ENCODE measurements around the gene TTC7B.

The TTC7B gene

DNA sequence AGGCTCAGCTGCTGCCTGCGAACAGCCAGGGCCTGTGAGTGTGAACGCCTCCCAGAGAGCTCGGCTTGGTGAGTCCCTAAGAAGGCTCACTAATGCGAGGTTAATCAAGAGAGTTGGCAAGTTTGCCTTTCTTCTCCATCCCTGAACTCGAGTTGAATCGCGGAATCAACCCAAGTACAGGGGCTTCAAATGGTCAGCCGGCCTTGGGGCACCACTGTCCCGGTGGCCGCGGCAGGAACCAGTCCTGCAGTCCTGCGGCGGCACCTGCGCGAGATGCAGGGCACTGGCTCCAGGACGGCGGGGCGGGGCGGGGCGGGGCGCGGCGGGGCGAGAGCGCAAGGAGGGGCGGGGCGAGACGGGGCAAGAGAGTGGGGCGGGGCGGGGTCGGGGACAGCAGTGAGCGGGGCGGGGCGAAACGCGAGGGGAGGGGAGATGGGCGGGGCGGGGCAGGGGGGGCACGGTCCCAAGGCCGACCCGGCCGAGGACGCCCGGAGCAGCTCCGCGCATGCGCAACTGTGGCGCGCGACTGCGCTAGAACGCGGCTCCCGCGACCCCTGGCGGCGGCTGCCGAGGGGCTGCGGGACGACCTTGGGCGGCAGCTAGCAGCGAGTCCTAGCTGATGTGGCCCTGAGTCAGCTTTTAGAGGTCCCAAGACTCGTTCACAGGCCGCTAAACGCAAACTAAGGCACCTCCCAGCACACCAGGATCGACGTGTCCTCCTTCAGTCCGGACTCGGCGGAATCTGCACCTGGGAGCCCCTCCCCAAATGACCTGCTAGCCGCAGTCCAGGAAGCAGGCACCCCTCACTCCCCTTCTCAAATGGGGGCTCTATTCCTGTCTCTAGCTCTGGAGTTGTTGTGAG lies 58.0 kb downstream of the TTC7B start:
- peaks cover 9% of the 10 kb centered on the region for H3K36me3 Mint-ChIP-seq (ENCODE audit: low read depth)
- TF ChIP-seq, protein P1, sequence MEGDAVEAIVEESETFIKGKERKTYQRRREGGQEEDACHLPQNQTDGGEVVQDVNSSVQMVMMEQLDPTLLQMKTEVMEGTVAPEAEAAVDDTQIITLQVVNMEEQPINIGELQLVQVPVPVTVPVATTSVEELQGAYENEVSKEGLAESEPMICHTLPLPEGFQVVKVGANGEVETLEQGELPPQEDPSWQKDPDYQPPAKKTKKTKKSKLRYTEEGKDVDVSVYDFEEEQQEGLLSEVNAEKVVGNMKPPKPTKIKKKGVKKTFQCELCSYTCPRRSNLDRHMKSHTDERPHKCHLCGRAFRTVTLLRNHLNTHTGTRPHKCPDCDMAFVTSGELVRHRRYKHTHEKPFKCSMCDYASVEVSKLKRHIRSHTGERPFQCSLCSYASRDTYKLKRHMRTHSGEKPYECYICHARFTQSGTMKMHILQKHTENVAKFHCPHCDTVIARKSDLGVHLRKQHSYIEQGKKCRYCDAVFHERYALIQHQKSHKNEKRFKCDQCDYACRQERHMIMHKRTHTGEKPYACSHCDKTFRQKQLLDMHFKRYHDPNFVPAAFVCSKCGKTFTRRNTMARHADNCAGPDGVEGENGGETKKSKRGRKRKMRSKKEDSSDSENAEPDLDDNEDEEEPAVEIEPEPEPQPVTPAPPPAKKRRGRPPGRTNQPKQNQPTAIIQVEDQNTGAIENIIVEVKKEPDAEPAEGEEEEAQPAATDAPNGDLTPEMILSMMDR (IDR thresholded peaks at IDR 0.05) = peak; percentile 77
- DNase-seq = peak; percentile 96
- peak overlapping the region; percentile 75 for H3K4me3 Mint-ChIP-seq
- peaks cover 14% of the 10 kb centered on the region for H3K9me3 Mint-ChIP-seq
- peaks cover 8% of the 10 kb centered on the region for H3K4me1 Mint-ChIP-seq
- no peak overlapping the region for H3K27ac Mint-ChIP-seq
- peaks cover 25% of the 10 kb centered on the region for H3K27me3 Mint-ChIP-seq (ENCODE audit: low read depth, poor library complexity)

DNA sequence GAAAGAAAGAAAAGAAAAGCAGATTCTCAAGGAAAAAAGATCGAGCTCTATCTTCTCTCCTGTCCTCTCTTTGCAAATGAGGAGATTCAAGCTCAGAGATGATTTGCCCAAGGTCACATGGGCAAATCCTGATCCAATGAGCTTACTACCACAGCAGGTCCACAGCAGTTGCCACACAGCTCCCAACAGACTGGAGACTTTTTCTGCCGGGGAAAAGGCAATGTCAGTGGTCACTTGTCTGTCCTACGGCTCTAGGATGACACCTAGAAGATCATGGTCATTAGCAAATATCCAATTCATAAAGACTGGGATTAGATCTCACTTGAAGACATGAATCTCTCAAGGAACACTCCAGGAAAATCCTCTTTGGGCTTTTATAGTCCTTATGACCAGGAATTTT lies 58.8 kb downstream of the TTC7B start:
- no peak for DNase-seq
- TF ChIP-seq, protein P1 (IDR thresholded peaks at IDR 0.05) = no peak
- Mint-ChIP-seq H3K27ac (no peak overlapping the region), H3K4me1 (peaks cover 8% of the 10 kb centered on the region), H3K9me3 (peaks cover 6% of the 10 kb centered on the region), H3K27me3 (ENCODE audit: low read depth, poor library complexity) (peaks cover 25% of the 10 kb centered on the region), H3K4me3 (peak overlapping the region; percentile 69), H3K36me3 (ENCODE audit: low read depth) (peaks cover 1% of the 10 kb centered on the region)

DNA sequence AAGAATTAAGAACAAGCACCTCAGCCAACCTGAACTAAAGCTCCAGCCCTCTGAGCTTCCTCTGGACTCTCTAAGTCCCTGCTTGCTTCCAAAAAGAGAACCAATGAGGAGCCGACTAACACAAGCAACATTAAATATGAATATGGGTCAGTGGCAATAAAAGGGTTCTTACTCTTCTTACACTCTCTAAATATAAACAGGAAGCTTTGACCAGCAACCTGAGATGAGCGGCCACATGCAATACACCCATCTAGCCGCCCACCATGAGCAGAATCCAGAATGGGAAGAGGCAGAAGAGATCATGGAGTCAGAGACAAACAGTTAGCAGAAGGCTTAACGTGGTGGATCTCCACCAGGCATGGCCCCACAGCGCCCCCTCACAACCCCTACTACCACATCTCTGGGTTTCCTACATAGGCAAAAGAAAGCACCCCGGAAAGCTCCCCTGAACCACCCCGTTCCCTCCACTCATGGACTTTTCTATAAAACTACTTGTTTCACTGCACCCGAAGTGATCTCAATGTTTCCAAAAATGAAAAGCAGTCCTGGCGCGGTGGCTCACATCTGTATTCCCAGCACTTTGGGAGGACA lies 59.4 kb downstream of the TTC7B start:
- peaks cover 8% of the 10 kb centered on the region for H3K4me1 Mint-ChIP-seq
- H3K4me3 Mint-ChIP-seq = no peak overlapping the region
- no peak overlapping the region for H3K27ac Mint-ChIP-seq
- no peaks in the 10 kb centered on the region for H3K36me3 Mint-ChIP-seq (ENCODE audit: low read depth)
- TF ChIP-seq, protein P1 (IDR thresholded peaks at IDR 0.05) = no peak
- H3K9me3 Mint-ChIP-seq = peaks cover under 1% of the 10 kb centered on the region
- H3K27me3 Mint-ChIP-seq (ENCODE audit: low read depth, poor library complexity) = peaks cover 25% of the 10 kb centered on the region
- DNase-seq = no peak

DNA sequence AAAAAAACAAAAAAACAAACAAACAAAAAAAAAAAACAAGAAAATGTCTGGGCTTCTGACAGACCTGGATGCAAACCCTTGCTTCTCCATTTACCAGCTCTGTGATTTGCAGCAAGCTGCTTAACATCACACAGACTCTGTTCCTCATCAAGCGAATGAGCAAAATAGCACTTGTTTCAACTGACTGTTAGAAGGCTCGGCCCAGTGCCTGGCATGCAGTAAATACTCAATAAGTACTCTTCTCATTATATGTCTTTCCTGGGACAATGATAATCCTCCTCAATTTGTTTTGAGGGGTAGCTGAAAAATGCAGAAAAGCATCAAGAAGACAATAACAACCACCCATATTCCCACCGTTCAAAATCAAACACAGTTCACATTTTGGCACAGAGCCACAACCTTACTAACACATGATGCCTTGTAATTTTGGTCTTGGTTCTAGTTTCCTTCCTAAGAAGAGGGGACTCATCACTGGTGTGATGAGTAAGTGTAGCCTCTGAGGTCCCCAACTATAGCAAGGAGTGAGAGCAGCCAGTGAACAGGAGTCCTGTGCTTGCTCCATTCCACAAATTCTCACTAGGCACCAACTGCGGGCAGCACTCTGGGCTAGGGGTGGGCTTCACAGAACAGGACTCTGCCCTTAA lies 60.4 kb downstream of the TTC7B start:
- no peak for DNase-seq
- Mint-ChIP-seq H3K27me3 (ENCODE audit: low read depth, poor library complexity) (peaks cover 25% of the 10 kb centered on the region), H3K4me3 (no peak overlapping the region), H3K27ac (no peak overlapping the region), H3K36me3 (ENCODE audit: low read depth) (no peaks in the 10 kb centered on the region), H3K4me1 (peaks cover 8% of the 10 kb centered on the region), H3K9me3 (no peaks in the 10 kb centered on the region)
- TF ChIP-seq, protein P1 (IDR thresholded peaks at IDR 0.05) = no peak

DNA sequence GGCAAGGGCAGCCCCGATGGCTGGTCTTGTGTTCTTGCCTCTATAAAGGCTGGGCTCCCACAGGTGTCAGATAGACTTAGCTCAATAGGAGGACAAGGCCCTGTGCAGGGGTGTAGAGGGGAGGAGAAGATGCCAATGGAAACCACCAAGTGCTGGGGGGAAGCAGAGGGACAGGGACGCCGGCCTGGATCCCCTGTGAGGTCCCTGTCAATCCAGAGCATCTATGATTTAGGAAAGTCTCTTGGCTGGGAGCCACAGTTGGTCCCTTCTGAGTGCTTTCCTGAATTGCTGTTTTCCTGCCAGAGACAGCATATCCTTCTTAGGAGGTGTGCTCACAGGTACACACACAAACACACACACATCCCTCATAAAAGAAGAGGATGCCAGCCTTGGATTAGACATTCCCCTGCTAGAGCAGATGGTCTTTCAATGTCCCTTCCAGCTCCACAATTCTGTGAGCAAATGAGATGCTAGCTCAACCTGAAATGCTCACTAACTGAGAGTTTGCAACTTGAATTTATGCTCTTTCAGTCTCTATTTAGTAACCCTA lies 62.7 kb downstream of the TTC7B start:
- no peak overlapping the region for H3K4me3 Mint-ChIP-seq
- H3K27ac Mint-ChIP-seq = no peak overlapping the region
- no peaks in the 10 kb centered on the region for H3K4me1 Mint-ChIP-seq

More for the DNA sequence above, 62.7 kb downstream of the TTC7B start:
- no peak for DNase-seq
- peaks cover 19% of the 10 kb centered on the region for H3K9me3 Mint-ChIP-seq
- TF ChIP-seq, protein P1 (IDR thresholded peaks at IDR 0.05) = no peak
- peaks cover 18% of the 10 kb centered on the region for H3K36me3 Mint-ChIP-seq (ENCODE audit: low read depth)
- peaks cover 19% of the 10 kb centered on the region for H3K27me3 Mint-ChIP-seq (ENCODE audit: low read depth, poor library complexity)
